ENCODE results near the gene DERL2. TPM values are rescaled to one million over a fixed set of nuclear protein-coding genes. Genes with fewer than 3 reads are reported as not detected.

DERL2 gene
- total and polyA plus RNA-seq, 4 donors, result 39.3 to 104 (median 62.8) TPM

DNA sequence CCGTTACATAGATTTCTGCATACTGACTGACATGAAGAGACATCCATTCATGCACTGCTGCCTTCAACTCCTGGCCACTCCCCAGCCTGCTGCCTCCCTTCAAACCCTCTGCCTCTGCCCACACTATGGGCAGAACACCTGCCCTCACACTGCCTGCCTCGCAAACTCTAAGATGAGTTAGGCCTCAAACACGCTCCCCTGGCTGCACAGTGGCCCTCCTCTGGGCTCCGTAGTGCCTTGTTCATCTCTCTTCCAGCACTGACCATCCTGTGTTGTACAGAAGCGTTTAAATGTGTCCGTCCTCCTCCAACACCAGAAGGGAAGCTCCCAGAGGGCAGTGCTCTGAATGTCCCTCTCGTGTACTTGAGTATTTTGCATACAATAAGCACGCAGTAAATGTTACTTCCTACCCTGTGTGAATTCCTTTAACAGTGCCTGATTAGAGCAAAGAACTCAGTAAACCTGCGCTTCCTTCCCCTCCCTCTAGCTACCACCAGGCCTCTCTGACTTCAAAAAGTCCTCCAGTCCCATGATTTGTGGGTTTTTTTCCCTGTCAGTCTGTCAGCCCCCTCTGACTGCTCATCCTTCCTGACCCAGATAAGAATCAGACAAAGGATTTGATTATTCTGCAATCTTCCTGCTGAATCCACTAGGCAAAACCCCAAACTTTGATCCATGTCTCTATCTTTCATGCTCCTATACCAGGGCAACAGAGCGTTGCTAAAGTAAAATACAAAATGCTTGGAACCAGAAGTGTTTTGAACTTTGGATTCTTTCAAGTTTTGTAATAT is 21.1 kb downstream of the DERL2 start:
- no peak overlapping the region for H3K9ac ChIP-seq (ENCODE audit: insufficient read depth in 1 of 2, low read length in 2 of 2)
- no peaks in the 10 kb centered on the region for H3K9me3 ChIP-seq (ENCODE audit: control insufficient read depth in 4 of 4, insufficient read depth in 3 of 4, low read length in 3 of 4)
- 85 to 86% methylated on average over 10 of the region's 10 CpGs for WGBS, 2 donors
- no peaks in the 10 kb centered on the region for H3K27me3 ChIP-seq (ENCODE audit: control insufficient read depth in 3 of 3, insufficient read depth in 3 of 3, low read length in 2 of 3)
- ATAC-seq (ENCODE audit: insufficient read depth, low FRiP score), result no peak
- peaks cover 0 to 10% (median 4%) of the 10 kb centered on the region in 5 donors for H3K4me1 ChIP-seq (ENCODE audit: control insufficient read depth in 5 of 5, insufficient read depth in 5 of 5, low read length in 5 of 5)
- no peak overlapping the region for H3K4me3 ChIP-seq
- H3K36me3 ChIP-seq (ENCODE audit: control insufficient read depth in 4 of 4, insufficient read depth in 4 of 4, low read length in 4 of 4), result peaks cover 0 to 5% (median 5%) of the 10 kb centered on the region in 4 donors
- TF ChIP-seq, protein P1, sequence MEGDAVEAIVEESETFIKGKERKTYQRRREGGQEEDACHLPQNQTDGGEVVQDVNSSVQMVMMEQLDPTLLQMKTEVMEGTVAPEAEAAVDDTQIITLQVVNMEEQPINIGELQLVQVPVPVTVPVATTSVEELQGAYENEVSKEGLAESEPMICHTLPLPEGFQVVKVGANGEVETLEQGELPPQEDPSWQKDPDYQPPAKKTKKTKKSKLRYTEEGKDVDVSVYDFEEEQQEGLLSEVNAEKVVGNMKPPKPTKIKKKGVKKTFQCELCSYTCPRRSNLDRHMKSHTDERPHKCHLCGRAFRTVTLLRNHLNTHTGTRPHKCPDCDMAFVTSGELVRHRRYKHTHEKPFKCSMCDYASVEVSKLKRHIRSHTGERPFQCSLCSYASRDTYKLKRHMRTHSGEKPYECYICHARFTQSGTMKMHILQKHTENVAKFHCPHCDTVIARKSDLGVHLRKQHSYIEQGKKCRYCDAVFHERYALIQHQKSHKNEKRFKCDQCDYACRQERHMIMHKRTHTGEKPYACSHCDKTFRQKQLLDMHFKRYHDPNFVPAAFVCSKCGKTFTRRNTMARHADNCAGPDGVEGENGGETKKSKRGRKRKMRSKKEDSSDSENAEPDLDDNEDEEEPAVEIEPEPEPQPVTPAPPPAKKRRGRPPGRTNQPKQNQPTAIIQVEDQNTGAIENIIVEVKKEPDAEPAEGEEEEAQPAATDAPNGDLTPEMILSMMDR (IDR thresholded peaks at IDR 0.05; ENCODE audit: control extremely low read depth, extremely low read depth), result no peak
- no peak overlapping the region for H3K27ac ChIP-seq (ENCODE audit: low read depth in 1 of 2, low read length in 1 of 2)
- no peak for DNase-seq

DNA sequence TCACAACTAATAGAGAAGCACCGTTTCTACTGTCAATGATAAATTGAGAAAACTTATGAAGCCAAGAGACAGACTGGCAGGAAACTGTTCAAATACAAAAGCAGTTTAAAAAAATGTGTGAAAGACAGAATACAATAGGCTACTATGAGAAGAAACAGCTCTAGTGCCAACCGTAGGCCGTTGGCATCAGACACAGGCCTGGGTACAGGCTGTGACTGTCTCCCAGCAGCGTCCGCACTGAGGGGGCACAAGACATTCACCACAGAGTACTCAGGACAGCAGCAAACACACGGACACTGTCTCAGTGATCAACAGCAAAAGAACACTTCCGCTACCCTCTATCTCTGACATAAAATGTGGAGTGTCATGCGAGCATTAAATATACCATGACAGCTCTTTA is 39.2 kb downstream of the DERL2 start:
- no peaks in the 10 kb centered on the region for H3K27me3 ChIP-seq (ENCODE audit: control insufficient read depth in 3 of 3, insufficient read depth in 3 of 3, low read length in 2 of 3)
- H3K9me3 ChIP-seq (ENCODE audit: control insufficient read depth in 4 of 4, insufficient read depth in 3 of 4, low read length in 3 of 4), result peaks cover 0 to 2% (median 0%) of the 10 kb centered on the region in 4 donors
- ATAC-seq (ENCODE audit: insufficient read depth, low FRiP score) (no peak), DNase-seq (no peak)
- H3K36me3 ChIP-seq (ENCODE audit: control insufficient read depth in 4 of 4, insufficient read depth in 4 of 4, low read length in 4 of 4), result peaks cover 27 to 41% (median 34%) of the 10 kb centered on the region in 4 donors
- no peak overlapping the region for H3K9ac ChIP-seq (ENCODE audit: insufficient read depth in 1 of 2, low read length in 2 of 2)
- no peak overlapping the region for H3K4me3 ChIP-seq
- H3K4me1 ChIP-seq (ENCODE audit: control insufficient read depth in 5 of 5, insufficient read depth in 5 of 5, low read length in 5 of 5), result no peaks in the 10 kb centered on the region
- TF ChIP-seq, protein P1 (IDR thresholded peaks at IDR 0.05; ENCODE audit: control extremely low read depth, extremely low read depth), result no peak
- no peak overlapping the region for H3K27ac ChIP-seq (ENCODE audit: low read depth in 1 of 2, low read length in 1 of 2)
- WGBS, 2 donors, result 89 to 93% methylated on average over 8 of the region's 8 CpGs

DNA sequence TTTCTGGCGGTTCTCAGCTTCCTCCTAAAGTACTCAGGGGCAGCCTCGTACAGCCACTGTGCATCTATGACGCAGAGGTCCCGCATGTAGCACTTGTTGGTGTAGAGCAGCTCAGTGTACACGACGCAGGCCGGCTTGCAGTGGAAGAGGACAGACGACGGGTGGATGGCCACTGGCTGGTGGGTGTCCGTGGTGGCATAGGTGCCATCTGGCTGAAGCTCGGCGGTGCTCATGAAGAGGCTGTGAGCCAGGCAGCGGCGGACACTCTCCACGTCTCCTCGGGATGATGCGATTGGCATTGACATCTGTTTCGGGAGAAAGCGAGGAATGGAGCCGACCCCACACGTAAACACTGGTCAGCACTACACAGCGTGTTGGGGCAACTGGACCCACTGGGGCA is 41.8 kb downstream of the DERL2 start:
- Histone ChIP-seq H3K27ac (ENCODE audit: low read depth in 1 of 2, low read length in 1 of 2) (no peak overlapping the region), H3K36me3 (ENCODE audit: control insufficient read depth in 4 of 4, insufficient read depth in 4 of 4, low read length in 4 of 4) (peaks cover 24 to 30% (median 27%) of the 10 kb centered on the region in 4 donors), H3K9ac (ENCODE audit: insufficient read depth in 1 of 2, low read length in 2 of 2) (no peak overlapping the region), H3K4me1 (ENCODE audit: control insufficient read depth in 5 of 5, insufficient read depth in 5 of 5, low read length in 5 of 5) (no peaks in the 10 kb centered on the region), H3K4me3 (no peak overlapping the region), H3K9me3 (ENCODE audit: control insufficient read depth in 4 of 4, insufficient read depth in 3 of 4, low read length in 3 of 4) (peaks cover 0 to 2% (median 0%) of the 10 kb centered on the region in 4 donors), H3K27me3 (ENCODE audit: control insufficient read depth in 3 of 3, insufficient read depth in 3 of 3, low read length in 2 of 3) (no peaks in the 10 kb centered on the region)
- no peak for DNase-seq
- TF ChIP-seq, protein P1 (IDR thresholded peaks at IDR 0.05; ENCODE audit: control extremely low read depth, extremely low read depth), result no peak
- ATAC-seq (ENCODE audit: insufficient read depth, low FRiP score), result no peak
- WGBS, 2 donors, result 97 to 99% methylated on average over 22 of the region's 22 CpGs

Data from lung (tissue), 12 donors.